ENCODE measurements around the gene HENMT1.

The HENMT1 gene

GRCh38 chr1:108646648-108647269 lies 14.1 kb downstream of the HENMT1 start:
- Histone ChIP-seq H3K4me3 (IDR thresholded peaks at IDR 0.05; ENCODE audit: insufficient read depth, low read depth, low read length) (no peak overlapping the region), H3K4me1 (ENCODE audit: low read depth, poor library complexity, severe bottlenecking) (peaks cover 8% of the 10 kb centered on the region), H3K36me3 (ENCODE audit: insufficient read depth) (no peaks in the 10 kb centered on the region), H3K27me3 (ENCODE audit: insufficient read depth, low read depth) (no peaks in the 10 kb centered on the region), H2AFZ (ENCODE audit: low read depth) (peak overlapping the region; percentile 33; the same call in 1 of the 2 replicates), H3K79me2 (ENCODE audit: insufficient read depth, low read depth) (no peaks in the 10 kb centered on the region), H3K9ac (no peak overlapping the region), H3K4me2 (no peak overlapping the region), H4K20me1 (ENCODE audit: insufficient read depth) (no peaks in the 10 kb centered on the region), H3K27ac (no peak overlapping the region)
- TF ChIP-seq CTCF (conservative IDR thresholded peaks at IDR 0.05; ENCODE audit: low read depth, low read length) = no peak

- no peak overlapping the region for H3K4me2 ChIP-seq
- no peak for TF ChIP-seq CTCF (conservative IDR thresholded peaks at IDR 0.05; ENCODE audit: low read depth, low read length)
- H4K20me1 ChIP-seq (ENCODE audit: insufficient read depth) = no peaks in the 10 kb centered on the region
- no peaks in the 10 kb centered on the region for H3K36me3 ChIP-seq (ENCODE audit: insufficient read depth)
- H3K27ac ChIP-seq = no peak overlapping the region
- no peaks in the 10 kb centered on the region for H3K79me2 ChIP-seq (ENCODE audit: insufficient read depth, low read depth)
- no peak overlapping the region for H2AFZ ChIP-seq (ENCODE audit: low read depth)
- no peak overlapping the region for H3K4me3 ChIP-seq (IDR thresholded peaks at IDR 0.05; ENCODE audit: insufficient read depth, low read depth, low read length)
- H3K27me3 ChIP-seq (ENCODE audit: insufficient read depth, low read depth) = no peaks in the 10 kb centered on the region
- H3K9ac ChIP-seq = no peak overlapping the region
- H3K4me1 ChIP-seq (ENCODE audit: low read depth, poor library complexity, severe bottlenecking) = peaks cover 8% of the 10 kb centered on the region
Measured at GRCh38 chr1:108646265-108646647, 14.6 kb downstream of the HENMT1 start.

GRCh38 chr1:108645564-108646184 lies 15.2 kb downstream of the HENMT1 start:
- no peak for TF ChIP-seq CTCF (conservative IDR thresholded peaks at IDR 0.05; ENCODE audit: low read depth, low read length)
- Histone ChIP-seq H3K27me3 (ENCODE audit: insufficient read depth, low read depth) (no peaks in the 10 kb centered on the region), H3K27ac (no peak overlapping the region), H3K4me1 (ENCODE audit: low read depth, poor library complexity, severe bottlenecking) (peaks cover 8% of the 10 kb centered on the region), H4K20me1 (ENCODE audit: insufficient read depth) (no peaks in the 10 kb centered on the region), H3K4me3 (IDR thresholded peaks at IDR 0.05; ENCODE audit: insufficient read depth, low read depth, low read length) (no peak overlapping the region), H3K79me2 (ENCODE audit: insufficient read depth, low read depth) (no peaks in the 10 kb centered on the region), H3K4me2 (no peak overlapping the region), H3K9ac (no peak overlapping the region), H2AFZ (ENCODE audit: low read depth) (no peak overlapping the region), H3K36me3 (ENCODE audit: insufficient read depth) (no peaks in the 10 kb centered on the region)

GRCh38 chr1:108644984-108645383 lies 15.9 kb downstream of the HENMT1 start:
- H3K27me3 ChIP-seq (ENCODE audit: insufficient read depth, low read depth) = no peaks in the 10 kb centered on the region
- H2AFZ ChIP-seq (ENCODE audit: low read depth) = no peak overlapping the region
- peaks cover 8% of the 10 kb centered on the region for H3K4me1 ChIP-seq (ENCODE audit: low read depth, poor library complexity, severe bottlenecking)
- H3K36me3 ChIP-seq (ENCODE audit: insufficient read depth) = no peaks in the 10 kb centered on the region
- H3K4me2 ChIP-seq = no peak overlapping the region
- H3K27ac ChIP-seq = no peak overlapping the region
- TF ChIP-seq CTCF (conservative IDR thresholded peaks at IDR 0.05; ENCODE audit: low read depth, low read length) = no peak
- no peaks in the 10 kb centered on the region for H4K20me1 ChIP-seq (ENCODE audit: insufficient read depth)
- no peak overlapping the region for H3K4me3 ChIP-seq (IDR thresholded peaks at IDR 0.05; ENCODE audit: insufficient read depth, low read depth, low read length)
- H3K79me2 ChIP-seq (ENCODE audit: insufficient read depth, low read depth) = no peaks in the 10 kb centered on the region
- no peak overlapping the region for H3K9ac ChIP-seq
